EL (cell line): Measurements from ENCODE around the gene FBXL15.
A peak's percentile ranks its signal among the peaks of the same experiment; 100 is the strongest.

Experiments used
- DNase-seq: peaks from one replicate; pipeline ENCODE4 v3.0.0-alpha.2; 2016

FBXL15 gene

GRCh38 chr10:102398172-102399020, 22.2 kb upstream of the FBXL15 start:
- no peak for DNase-seq

- peak; percentile 83 for DNase-seq
These were observed 21.2 kb upstream of the FBXL15 start for GRCh38 chr10:102399217-102400021.

- DNase-seq: no peak
These were observed 20.6 kb upstream of the FBXL15 start for GRCh38 chr10:102400076-102400475.

GRCh38 chr10:102400598-102401341, 19.9 kb upstream of the FBXL15 start:
- DNase-seq: no peak

- no peak for DNase-seq
These were observed 19.3 kb upstream of the FBXL15 start for GRCh38 chr10:102401342-102401654.

- peak; percentile 79 for DNase-seq
These were observed 18.7 kb upstream of the FBXL15 start for GRCh38 chr10:102401735-102402511.

- no peak for DNase-seq
These were observed 18.1 kb upstream of the FBXL15 start for GRCh38 chr10:102402512-102402896.

- DNase-seq: no peak
These were observed 17.5 kb upstream of the FBXL15 start for GRCh38 chr10:102403115-102403514.

- no peak for DNase-seq
These were observed 16.1 kb upstream of the FBXL15 start for GRCh38 chr10:102404361-102405107.

- no peak for DNase-seq
These were observed 15.5 kb upstream of the FBXL15 start for GRCh38 chr10:102405108-102405571.

- no peak for DNase-seq
These were observed 15.0 kb upstream of the FBXL15 start for GRCh38 chr10:102405632-102406031.

- no peak for DNase-seq
These were observed 13.8 kb upstream of the FBXL15 start for GRCh38 chr10:102406815-102407214.

- no peak for DNase-seq
These were observed 13.1 kb upstream of the FBXL15 start for GRCh38 chr10:102407425-102408130.

GRCh38 chr10:102408131-102408727, 12.4 kb upstream of the FBXL15 start:
- DNase-seq: no peak

- no peak for DNase-seq
These were observed 11.7 kb upstream of the FBXL15 start for GRCh38 chr10:102408728-102409603.

- no peak for DNase-seq
These were observed 10.8 kb upstream of the FBXL15 start for GRCh38 chr10:102409604-102410428.

- DNase-seq: no peak
These were observed 10.1 kb upstream of the FBXL15 start for GRCh38 chr10:102410429-102411073.
